GM18951 (cell line): Measurements from ENCODE around the gene SSTR1.
"Not testable (repeated sequence)": the region's sequence is repeated elsewhere in the genome, so short reads cannot be mapped to it uniquely, and the experiment has no call there.

Experiments
- POLR2A ChIP-seq: IDR thresholded peaks from 4 replicates; pipeline ENCODE4 v1.6.1; 2011; ENCODE audit warnings: mild to moderate bottlenecking; ENCODE audit not compliant: insufficient read length, insufficient read depth; ENCODE audit errors: extremely low read depth
- in situ Hi-C: fragments of 300-500 bp; cut with MboI; formaldehyde crosslinking; loops from one replicate; pipeline ENCODE4 v1.12.0; 2022; ENCODE audit warnings: low sequenced_read_pairs, mixed read lengths, inconsistent platforms; ENCODE audit not compliant: unreplicated experiment

The SSTR1 gene, protein sequence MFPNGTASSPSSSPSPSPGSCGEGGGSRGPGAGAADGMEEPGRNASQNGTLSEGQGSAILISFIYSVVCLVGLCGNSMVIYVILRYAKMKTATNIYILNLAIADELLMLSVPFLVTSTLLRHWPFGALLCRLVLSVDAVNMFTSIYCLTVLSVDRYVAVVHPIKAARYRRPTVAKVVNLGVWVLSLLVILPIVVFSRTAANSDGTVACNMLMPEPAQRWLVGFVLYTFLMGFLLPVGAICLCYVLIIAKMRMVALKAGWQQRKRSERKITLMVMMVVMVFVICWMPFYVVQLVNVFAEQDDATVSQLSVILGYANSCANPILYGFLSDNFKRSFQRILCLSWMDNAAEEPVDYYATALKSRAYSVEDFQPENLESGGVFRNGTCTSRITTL

DNA sequence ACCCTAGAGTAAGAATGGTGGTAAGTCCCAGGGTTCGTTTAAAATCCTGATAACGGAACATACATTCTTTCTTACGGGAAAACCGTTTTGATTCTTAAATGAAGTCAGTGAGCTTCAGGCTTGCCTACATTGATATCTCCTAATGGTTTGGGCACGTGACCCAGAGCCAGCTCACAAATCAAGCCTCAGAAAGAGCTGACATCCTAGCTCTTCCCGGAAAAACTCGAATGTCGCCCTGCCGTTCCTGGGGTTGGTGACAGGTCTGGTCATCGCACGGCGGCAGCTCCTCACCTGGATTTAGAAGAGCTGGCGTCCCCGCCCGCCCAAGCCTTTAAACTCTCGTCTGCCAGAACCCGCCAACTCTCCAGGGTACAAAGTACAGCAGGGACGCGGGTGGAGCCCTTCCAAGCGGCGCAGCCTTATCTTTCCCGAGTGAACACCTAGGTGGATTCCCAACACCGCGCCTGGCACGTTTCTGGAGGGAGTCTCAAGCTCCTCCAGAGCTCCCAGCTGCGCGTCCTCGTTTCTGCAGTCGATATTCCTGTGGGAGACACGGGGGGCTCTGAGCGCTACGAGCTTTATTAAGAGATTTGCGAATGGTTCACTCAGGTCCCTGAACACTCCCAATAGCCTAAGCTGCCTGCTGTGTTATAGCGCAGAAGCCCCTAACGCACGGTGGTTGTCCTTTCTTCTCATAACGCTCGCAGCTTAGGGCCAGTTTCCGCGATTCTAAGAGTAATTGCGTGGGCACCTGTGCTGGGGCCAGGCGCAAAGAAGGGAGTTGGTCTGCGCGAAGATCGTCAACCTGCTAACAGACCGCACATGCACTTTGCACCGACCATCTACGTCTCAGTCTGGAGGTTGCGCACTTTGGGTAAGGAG lies at the start of gene SSTR1:
SSTR1 (plus strand) TSS at position 169 of the 882 bp plus-strand sequence. CDS start 1,486 bp downstream, outside the sequence.
- in situ Hi-C loops: no loop called here
- no peak for TF ChIP-seq POLR2A

DNA sequence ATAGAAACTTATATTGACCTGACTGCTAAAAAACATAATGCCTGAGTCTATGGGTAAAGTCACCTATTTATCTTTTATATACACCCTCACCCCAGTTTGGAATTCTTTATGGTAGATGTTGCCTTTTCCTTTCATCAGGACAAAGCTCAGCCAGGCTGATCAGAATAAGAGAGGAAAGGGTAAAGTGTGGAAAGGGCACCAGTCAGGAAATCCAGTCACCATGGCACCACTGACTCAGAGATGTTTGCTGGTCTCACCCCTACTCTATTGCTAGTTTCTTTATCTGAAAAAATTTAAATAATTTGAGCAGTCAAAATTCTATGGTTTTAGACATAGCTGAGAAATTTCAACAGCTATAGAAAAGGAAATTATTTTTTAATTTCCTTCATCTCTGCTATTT lies 49.2 kb upstream of the SSTR1 start:
- TF ChIP-seq POLR2A: no peak
- in situ Hi-C loops: no loop called here

DNA sequence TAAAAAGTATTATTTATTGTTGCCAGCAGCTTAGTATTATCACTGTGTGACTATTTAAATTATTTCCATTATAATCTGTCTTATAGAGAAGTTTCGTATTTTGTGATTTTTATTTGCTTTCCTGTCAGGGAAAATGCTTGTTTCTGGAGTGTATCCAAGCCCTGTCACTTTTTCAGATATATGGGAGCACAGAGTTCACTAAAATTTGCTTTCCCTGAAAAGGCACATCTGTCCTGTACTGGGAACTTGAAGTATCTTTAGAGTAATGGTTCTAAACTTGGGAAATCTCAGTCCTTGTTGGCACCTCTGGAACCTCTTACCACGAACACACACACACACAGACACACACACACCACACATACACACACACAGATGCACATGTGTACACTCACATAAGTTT lies 39.3 kb upstream of the SSTR1 start:
- no peak for TF ChIP-seq POLR2A
- in situ Hi-C loops: no loop called here

DNA sequence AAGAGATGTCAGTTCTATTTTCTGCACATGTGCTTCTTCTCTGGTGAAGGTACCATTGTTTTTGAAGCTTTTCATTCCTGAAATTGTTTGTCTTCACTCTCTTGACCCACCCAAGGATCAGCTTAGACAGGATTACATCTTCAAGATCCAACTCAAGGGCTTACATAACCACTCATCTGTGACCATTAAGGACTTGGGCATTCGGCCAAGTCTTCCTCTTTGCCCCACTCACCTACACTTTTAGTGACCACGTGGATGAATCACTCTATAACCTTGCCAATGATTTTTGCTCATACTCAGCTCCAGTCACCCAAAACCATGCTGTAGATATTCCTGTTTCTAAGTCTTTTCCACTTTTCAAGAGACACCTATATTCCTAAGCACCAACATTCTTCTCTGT lies 36.5 kb upstream of the SSTR1 start:
- in situ Hi-C loops: no loop called here
- no peak for TF ChIP-seq POLR2A

- no peak for TF ChIP-seq POLR2A
- in situ Hi-C loops: no loop called here
Observed at GRCh38 chr14:38174711-38175110, 33.0 kb upstream of the SSTR1 start.

DNA sequence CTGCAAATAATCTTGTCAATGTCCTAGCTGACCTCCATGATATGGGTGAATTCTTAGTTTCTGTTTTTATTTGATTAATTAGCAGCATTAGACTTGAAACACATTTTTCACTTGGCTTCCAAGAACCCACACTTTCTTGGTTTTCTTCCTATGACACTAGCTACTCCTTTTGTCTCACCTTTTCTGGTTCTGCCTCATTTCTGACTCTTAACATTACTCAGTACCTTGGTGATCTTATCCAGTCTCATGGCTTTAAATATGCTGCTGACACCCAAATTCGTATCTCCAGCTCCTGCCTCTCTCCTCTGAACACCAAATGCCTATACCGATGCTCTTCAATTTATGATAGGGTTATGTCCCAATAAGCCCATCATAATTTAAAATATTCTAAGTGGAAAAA lies 32.0 kb upstream of the SSTR1 start:
- TF ChIP-seq POLR2A: no peak

GRCh38 chr14:38176379-38176778 lies 31.3 kb upstream of the SSTR1 start:
- no peak for TF ChIP-seq POLR2A
- in situ Hi-C loops: no loop called here

More for the DNA sequence above, 32.0 kb upstream of the SSTR1 start:
- in situ Hi-C loops: no loop called here

- in situ Hi-C loops: no loop called here
- TF ChIP-seq POLR2A: no peak
Observed at GRCh38 chr14:38184132-38184531, 23.6 kb upstream of the SSTR1 start.

DNA sequence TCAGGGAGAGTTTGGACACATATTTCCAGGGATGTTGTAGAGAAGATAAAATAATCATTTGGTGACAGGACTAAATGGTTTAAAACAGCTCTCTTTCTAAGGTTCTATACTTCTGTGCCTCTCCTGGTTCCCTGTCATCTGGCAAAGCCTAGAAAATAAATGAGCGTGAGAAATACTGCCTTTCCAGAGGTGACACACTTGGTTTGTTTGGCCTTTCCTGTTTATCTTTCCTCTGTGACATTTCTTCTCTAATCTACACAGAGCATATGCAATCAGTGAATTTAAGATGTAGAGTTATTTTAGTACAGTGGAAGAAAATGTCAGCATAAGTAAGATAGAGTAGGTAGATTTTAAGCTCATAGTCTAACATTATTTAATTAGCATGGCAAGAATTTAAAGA lies 22.0 kb upstream of the SSTR1 start:
- in situ Hi-C loops: no loop called here
- TF ChIP-seq POLR2A: no peak

DNA sequence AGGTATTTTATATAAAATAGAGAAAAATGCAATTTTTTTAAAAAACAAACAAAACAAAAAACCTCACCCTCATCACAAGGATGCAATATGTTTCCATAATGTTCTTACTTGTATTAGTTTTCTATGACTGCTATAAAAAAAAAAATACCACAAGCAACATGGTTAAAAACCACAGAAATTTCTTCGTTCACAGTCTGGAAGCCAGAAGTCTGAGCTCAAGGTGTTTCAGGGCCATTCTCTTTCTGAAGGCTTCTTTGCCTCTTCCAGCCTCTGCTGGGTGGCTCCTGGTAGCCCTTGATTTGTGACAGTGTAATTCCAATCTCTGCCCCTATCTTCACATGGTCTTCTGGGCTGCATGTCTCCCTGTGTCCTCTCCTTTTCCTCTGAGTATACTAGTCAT lies 21.5 kb upstream of the SSTR1 start:
- in situ Hi-C loops: no loop called here
- no peak for TF ChIP-seq POLR2A

GRCh38 chr14:38187528-38187927 lies 20.2 kb upstream of the SSTR1 start:
- in situ Hi-C loops: no loop called here
- TF ChIP-seq POLR2A: no peak

GRCh38 chr14:38189930-38190726 lies 17.6 kb upstream of the SSTR1 start:
- TF ChIP-seq POLR2A: no peak
- in situ Hi-C loops: no loop called here

- in situ Hi-C loops: not testable (repeated sequence)
Observed at GRCh38 chr14:38190846-38191245, 16.9 kb upstream of the SSTR1 start.

- in situ Hi-C loops: not testable (repeated sequence)
Observed at GRCh38 chr14:38191491-38191890, 16.2 kb upstream of the SSTR1 start.
